ENCODE results near the gene RNF112. TPM values are rescaled to one million over a fixed set of nuclear protein-coding genes. Genes with fewer than 3 reads are reported as not detected.
A peak's percentile ranks its signal among the peaks of the same experiment; 100 is the strongest.

Gene RNF112
- total and polyA plus RNA-seq, 2 of the 13 experiments (the other 11 are each of a cell fraction or from before 2014, with no cell fraction given) = 0.05 TPM; not detected in 1

- TF ChIP-seq ZBTB39 (CRISPR knock-in tag; IDR thresholded peaks at IDR 0.05) = no peak
- TF ChIP-seq ONECUT2 (CRISPR knock-in tag; IDR thresholded peaks at IDR 0.05) = 0 out of 2 replicates have a peak, but pooled peaks have one; percentile 21
- no peak; the same call in 1 of the 2 replicates for TF ChIP-seq KDM3A (CRISPR knock-in tag; IDR thresholded peaks at IDR 0.05; ENCODE audit: low read depth)
- TF ChIP-seq JUNB (CRISPR knock-in tag; IDR thresholded peaks at IDR 0.05; ENCODE audit: borderline replicate concordance) = no peak
- TF ChIP-seq NFIB (CRISPR knock-in tag; IDR thresholded peaks at IDR 0.05; ENCODE audit: borderline replicate concordance) = no peak
- TF ChIP-seq ARNTL (CRISPR knock-in tag; IDR thresholded peaks at IDR 0.05) = peak; percentile 54; the same call in 1 of the 2 replicates
- no peak for TF ChIP-seq HNF1A (IDR thresholded peaks at IDR 0.05; ENCODE audit: low read depth)
- peak; percentile 63; the same call in 1 of the 2 replicates for TF ChIP-seq HNF1A (CRISPR knock-in tag; IDR thresholded peaks at IDR 0.05; ENCODE audit: borderline replicate concordance)
- TF ChIP-seq ZNF691 (CRISPR knock-in tag; IDR thresholded peaks at IDR 0.05; ENCODE audit: borderline replicate concordance, low read depth) = no peak; the same call in none of the 2 replicates
- no peak for TF ChIP-seq SMAD9 (CRISPR knock-in tag; IDR thresholded peaks at IDR 0.05)
- no peak; the same call in none of the 2 replicates for TF ChIP-seq ATF7-NPFF (CRISPR knock-in tag; IDR thresholded peaks at IDR 0.05; ENCODE audit: low read depth)
- TF ChIP-seq TCF7L2 (IDR thresholded peaks at IDR 0.05; ENCODE audit: low read depth, low read length) = no peak
- TF ChIP-seq ZBTB1 (CRISPR knock-in tag; IDR thresholded peaks at IDR 0.05; ENCODE audit: borderline replicate concordance) = no peak
- no peak for TF ChIP-seq TCF7 (IDR thresholded peaks at IDR 0.05; ENCODE audit: low read depth)
- 0 out of 2 replicates have a peak, but pooled peaks have one; percentile 44 for TF ChIP-seq RELA (CRISPR knock-in tag; IDR thresholded peaks at IDR 0.05)
- no peak for TF ChIP-seq ZNF513 (CRISPR knock-in tag; conservative IDR thresholded peaks at IDR 0.05)
- TF ChIP-seq TRIM24 (CRISPR knock-in tag; IDR thresholded peaks at IDR 0.05) = no peak
- TF ChIP-seq ZNF510 (CRISPR knock-in tag; IDR thresholded peaks at IDR 0.05; ENCODE audit: low read depth) = peak; percentile 70; the same call in 1 of the 2 replicates
- no peak for TF ChIP-seq ZBTB37 (CRISPR knock-in tag; IDR thresholded peaks at IDR 0.05)
Measured at GRCh38 chr17:19377602-19378415, 33.2 kb upstream of the RNF112 start (continued).

Measured in HepG2 (cell line).